NCI-H446 treated with DMSO at 0.1 percent for 48 hours (cell line): ENCODE measurements around the gene PDCD2L.

Source experiments
- DNase-seq: peaks from one replicate; lab custom pipeline; 2025; lab: John Stamatoyannopoulos, UW

Gene PDCD2L

GRCh38 chr19:34471906-34472700 is 67.9 kb downstream of the PDCD2L start:
- no peak for DNase-seq

GRCh38 chr19:34474233-34474989 is 70.2 kb downstream of the PDCD2L start:
- no peak for DNase-seq

GRCh38 chr19:34475026-34475974 is 71.1 kb downstream of the PDCD2L start:
- no peak for DNase-seq
